WTC11 (cell line): ENCODE results near the gene ERF.

ENCODE experiments used
- JUN ChIP-seq: sonication (generic); formaldehyde crosslinking; IDR thresholded peaks from 2 replicates; pipeline ENCODE4 v1.8.0; 2023; ENCODE audit warnings: mild to moderate bottlenecking, missing genetic modification reagents
- ZNF219 ChIP-seq: sonication (generic); formaldehyde crosslinking; IDR thresholded peaks from 2 replicates; pipeline ENCODE4 v1.8.0; 2023; ENCODE audit warnings: missing genetic modification reagents, mild to moderate bottlenecking, borderline replicate concordance
- TF ChIP-seq, protein P1 (sequence below): fragments of 200-600 bp; IDR thresholded peaks from 2 replicates; pipeline ENCODE4 v1.8.0; 2022; ENCODE audit warnings: antibody characterized with exemption

DNA sequence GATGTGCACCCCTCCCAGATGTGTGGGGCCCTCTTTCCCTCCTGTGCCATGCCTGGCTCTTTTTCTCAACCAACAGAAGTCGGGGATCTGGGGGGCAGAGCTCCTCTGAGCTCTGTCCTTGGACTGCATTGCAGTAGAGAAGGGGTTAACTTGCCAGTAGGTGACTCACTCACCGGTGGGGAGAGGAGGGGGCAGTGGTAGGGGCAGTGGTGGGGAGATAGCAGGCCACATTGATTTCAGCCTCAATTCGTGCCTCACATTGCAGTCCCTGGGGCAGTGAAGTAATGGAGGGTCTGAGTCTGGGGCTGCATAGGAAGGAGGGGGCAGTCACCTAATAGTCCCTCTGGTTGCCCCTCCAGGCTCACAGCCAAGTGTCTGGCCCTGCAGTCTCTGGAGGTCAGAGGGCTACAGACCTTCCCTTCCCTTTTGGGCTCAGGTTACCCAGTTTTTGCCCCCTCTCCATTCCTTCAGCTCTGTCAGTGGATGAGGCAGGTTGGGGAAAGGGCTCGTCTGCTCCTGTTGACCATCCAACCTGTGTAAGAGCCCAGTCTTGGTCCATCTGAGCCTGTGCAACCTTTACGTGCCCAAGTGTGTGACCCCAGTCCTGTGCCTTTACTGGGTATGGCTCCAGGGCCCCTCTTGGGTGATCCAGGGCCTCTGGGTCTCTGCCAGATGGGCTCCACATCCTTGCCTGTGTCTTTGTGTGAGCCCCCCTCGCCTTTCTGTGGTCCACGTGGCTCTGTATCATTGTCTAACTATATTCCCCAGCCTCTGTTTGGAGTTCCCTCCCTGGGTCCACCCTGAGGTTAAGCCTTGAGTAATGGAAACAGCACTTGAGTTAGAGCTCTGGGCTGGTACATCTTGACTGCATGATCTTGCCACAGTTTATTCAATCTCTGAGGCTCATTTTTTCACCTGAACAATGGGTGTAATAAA, 27.2 kb upstream of the ERF start:
- TF ChIP-seq ZNF219 (CRISPR knock-in tag) = no peak
- no peak for TF ChIP-seq JUN
- TF ChIP-seq, protein P1, sequence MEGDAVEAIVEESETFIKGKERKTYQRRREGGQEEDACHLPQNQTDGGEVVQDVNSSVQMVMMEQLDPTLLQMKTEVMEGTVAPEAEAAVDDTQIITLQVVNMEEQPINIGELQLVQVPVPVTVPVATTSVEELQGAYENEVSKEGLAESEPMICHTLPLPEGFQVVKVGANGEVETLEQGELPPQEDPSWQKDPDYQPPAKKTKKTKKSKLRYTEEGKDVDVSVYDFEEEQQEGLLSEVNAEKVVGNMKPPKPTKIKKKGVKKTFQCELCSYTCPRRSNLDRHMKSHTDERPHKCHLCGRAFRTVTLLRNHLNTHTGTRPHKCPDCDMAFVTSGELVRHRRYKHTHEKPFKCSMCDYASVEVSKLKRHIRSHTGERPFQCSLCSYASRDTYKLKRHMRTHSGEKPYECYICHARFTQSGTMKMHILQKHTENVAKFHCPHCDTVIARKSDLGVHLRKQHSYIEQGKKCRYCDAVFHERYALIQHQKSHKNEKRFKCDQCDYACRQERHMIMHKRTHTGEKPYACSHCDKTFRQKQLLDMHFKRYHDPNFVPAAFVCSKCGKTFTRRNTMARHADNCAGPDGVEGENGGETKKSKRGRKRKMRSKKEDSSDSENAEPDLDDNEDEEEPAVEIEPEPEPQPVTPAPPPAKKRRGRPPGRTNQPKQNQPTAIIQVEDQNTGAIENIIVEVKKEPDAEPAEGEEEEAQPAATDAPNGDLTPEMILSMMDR = no peak
